ENCODE data around the gene PTPN21.
"Not testable (repeated sequence)": the region's sequence is repeated elsewhere in the genome, so short reads cannot be mapped to it uniquely, and the experiment has no call there.

Gene PTPN21

GRCh38 chr14:88551094-88551870 lies 3.5 kb downstream of the PTPN21 start:
- DNase-seq, result peak; percentile 92

DNA sequence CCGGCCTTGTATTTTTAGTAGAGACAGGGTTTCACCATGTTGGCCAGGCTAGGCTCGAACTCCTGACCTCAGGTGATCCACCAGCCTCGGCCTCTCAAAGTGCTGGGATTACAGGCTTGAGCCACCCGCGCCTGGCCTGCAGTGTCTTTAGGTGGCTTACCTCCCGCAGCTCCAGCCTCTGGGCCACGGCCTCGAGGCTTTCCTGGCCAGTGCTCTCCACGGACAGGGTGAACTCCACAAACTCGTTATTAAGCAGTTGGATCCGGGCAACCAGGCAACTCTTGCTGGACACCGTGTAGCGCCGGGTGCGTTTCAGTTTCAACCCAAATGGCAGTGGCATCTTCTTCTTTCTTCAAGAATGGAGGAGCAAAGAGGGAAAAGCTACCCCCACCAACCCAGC lies 4.7 kb downstream of the PTPN21 start:
- no peak for DNase-seq

DNA sequence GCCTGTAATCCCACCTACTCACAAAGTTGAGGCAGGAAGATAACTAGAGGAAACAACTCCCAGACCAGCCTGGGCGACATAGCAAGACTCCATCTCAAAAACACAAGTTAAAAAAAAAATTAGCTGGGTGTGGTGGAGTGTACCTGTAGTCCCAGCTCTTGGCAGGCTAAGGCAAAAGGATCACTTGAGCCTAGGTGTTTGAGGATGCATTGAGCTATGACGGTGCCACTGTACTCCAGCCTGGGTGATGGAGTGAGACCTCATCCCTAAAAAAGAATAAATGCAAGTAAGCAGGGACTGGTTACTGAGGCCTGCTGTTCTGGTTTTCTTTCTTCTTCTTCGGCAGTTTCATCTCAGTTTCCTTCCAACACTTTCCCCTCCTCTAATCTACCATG lies 7.4 kb downstream of the PTPN21 start:
- DNase-seq, result no peak

- no peak for DNase-seq
Measured at GRCh38 chr14:88546621-88547385, 8.0 kb downstream of the PTPN21 start.

GRCh38 chr14:88545256-88545655 lies 9.6 kb downstream of the PTPN21 start:
- DNase-seq, result no peak

- no peak for DNase-seq
Measured at GRCh38 chr14:88542857-88543795, 11.7 kb downstream of the PTPN21 start.

DNA sequence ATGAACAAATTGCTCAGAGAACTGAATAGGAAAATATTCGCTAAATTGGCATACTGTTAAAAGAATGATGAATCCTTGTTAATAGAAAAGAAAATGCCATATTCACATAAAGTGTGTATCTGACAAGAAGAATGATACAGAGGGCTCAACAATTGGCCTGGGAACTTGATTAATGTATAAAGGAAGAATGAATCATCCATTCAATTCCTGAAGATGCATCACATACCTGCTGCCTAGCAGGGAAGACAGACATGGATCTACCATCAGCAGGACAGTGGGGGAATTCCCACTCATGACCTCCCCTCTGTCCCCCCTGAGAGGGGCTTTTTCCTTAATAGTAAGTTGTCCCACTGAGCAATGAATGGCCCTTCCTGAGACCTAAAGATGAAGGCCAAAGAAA lies 13.5 kb downstream of the PTPN21 start:
- DNase-seq, result no peak

DNA sequence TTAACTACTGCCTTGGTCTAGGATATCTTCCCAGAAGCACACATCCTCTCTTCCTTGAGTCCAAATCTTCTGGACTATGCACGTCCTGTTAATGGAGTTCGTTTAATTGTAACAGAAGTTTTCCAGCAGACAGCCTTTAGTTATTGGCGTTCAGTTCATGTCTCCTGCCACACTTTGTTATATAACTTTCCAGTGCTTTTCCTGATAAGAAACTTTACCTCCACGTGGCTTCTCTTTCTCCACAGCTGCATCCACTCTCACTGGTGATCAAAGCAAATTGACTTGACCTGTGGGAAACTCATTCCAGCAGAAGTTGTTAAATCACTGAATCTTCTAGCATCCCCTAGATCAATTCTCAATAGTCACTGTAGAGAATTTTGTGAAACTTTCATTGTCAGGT lies 19.0 kb downstream of the PTPN21 start:
- DNase-seq, result no peak

GRCh38 chr14:88535149-88535548 lies 19.7 kb downstream of the PTPN21 start:
- peak; percentile 4 for DNase-seq

- DNase-seq, result no peak
Measured at GRCh38 chr14:88533064-88533602, 21.7 kb downstream of the PTPN21 start.

GRCh38 chr14:88529889-88530288 lies 24.9 kb downstream of the PTPN21 start:
- DNase-seq, result not testable (repeated sequence)

GRCh38 chr14:88522393-88522792 lies 32.4 kb downstream of the PTPN21 start:
- DNase-seq, result no peak

DNA sequence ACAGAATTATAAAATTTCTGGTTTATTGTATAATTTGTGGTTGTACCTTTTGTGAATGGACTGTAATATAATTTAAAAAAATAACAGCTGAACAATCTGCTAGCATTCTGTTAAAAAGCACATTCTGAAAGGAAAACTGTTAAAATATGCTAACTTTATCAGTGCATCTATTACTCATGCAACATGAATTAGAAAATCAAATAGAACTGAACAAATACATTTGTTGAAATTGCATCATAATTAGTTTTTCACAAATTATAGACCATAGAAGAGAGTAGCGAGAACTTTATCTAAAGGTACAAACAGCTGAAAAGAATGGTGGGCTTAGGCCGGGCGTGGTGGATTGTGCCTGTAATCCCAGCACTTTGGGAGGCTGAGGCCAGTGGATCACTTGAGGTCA lies 33.0 kb downstream of the PTPN21 start:
- no peak for DNase-seq

DNA sequence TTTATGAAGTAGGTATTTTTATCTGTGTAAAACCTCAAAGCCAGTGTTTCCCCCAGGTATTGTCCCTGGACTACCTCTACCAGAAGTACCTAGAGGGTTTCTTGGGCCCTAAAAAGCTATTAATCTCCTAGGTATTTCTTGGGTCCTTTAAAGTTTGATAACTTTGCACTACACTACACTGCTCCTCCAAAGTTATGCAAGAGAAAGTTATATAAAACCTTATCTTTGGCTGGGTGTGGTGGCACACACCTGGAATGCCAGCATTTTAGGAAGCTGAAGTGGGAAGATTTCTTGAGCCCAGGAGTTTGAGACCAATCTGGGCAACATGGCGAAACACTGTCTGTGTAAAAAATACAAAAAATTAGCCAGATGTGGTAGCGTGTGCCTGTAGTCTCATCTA lies 34.9 kb downstream of the PTPN21 start:
- no peak for DNase-seq

DNA sequence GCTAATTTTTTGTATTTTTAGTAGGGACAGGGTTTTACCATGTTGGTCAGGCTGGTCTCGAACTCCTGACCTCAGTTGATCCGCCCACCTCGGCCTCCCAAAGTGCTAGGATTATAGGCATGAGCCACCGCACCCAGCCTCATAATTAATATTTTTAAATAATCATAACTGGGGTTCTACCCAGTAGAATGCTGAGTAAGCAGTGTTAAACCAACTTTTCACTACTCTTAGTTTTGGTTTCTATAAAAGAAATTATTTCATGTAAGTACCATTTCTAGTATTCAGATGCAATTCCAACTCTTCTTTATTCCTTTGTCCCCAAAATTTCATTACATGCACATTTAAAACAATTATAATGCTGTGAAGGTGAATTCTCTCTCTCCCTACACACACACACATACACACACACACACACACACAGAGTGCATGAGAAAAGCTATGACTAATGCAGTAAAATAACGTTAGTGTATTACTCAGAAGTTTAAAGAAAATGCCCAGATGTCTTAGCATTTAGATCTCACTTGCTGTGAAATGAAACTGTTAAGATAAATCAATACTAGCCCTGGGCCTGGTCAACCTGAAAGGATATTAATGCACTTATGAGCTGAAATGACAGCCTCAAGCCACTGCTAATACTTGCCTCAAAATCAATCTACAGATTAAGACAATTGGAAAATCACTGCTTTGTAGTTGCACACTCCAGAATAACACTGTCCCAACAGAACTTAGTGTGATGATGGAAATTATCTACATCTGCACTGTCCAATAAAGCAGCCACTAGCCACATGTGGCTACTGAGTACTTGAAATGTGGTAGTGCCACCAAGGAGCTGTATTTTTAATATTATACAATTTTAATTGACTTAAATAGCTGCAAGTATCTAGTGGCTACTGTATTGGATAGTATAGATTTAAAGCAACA lies 36.0 kb downstream of the PTPN21 start:
- DNase-seq, result no peak

- no peak for DNase-seq
Measured at GRCh38 chr14:88516861-88517357, 37.9 kb downstream of the PTPN21 start.

GRCh38 chr14:88515499-88516221 lies 39.1 kb downstream of the PTPN21 start:
- no peak for DNase-seq

DNA sequence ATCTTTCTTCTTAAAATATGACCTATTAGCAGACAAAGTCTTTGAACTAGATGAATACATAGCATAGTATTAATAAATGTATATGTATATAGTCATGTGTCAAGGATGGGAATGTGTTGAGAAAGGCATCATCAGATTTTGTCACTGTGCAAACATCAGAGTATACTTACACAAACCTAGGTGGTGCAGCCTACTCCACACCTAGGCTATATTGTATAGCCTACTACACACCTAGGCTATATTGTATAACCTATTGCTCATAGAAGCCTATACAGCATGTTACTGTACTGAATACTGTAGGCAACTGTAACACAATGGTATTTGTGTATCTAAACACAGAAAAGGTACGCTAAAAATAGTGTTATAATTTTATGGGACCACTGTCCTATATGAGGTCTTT lies 47.6 kb downstream of the PTPN21 start:
- no peak for DNase-seq

DNA sequence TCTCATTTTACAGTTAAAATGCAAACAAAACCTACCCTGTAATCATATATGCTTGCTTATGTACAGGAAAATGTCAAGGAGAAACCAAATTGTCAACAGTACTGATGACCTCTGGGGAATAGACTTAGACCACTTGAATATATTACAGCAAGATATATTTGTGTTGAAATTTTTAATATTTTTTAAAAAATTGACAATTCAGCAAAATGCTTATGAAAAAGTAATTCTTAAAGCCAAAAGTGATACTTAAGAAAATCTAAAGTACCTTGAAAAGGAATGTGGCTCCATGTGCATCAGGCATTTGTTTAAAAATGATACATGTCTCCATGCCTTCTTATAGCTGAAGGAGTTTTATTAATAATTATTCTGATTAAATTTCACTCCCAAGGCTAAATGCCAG lies 49.2 kb downstream of the PTPN21 start:
- DNase-seq, result no peak

- DNase-seq, result no peak
Measured at GRCh38 chr14:88504602-88505001, 50.2 kb downstream of the PTPN21 start.
